Cardiac fibroblast (primary cell): Measurements from ENCODE around the gene ADNP.

ENCODE experiments used
- DNase-seq, 2 donors: peaks; one replicate each; pipeline versions ENCODE4 v3.0.0 to v3.0.0-alpha.2; 2010; ENCODE audit warnings: low read depth in 2 of 2
- H3K4me3 ChIP-seq, 2 donors: replicated peaks in 1 of 2; 1 replicate in 1 of 2; 2 replicates in 1 of 2; pipeline ENCODE4 v1.5.1; 2011; ENCODE audit warnings: low read depth in 2 of 2, low read length in 2 of 2, mild to moderate bottlenecking in 2 of 2, moderate library complexity in 1 of 2
- CTCF ChIP-seq: IDR thresholded peaks from one replicate; pipeline ENCODE4 v1.5.1; 2011; ENCODE audit warnings: low read depth, mild to moderate bottlenecking, low read length, inconsistent platforms

Gene ADNP

DNA sequence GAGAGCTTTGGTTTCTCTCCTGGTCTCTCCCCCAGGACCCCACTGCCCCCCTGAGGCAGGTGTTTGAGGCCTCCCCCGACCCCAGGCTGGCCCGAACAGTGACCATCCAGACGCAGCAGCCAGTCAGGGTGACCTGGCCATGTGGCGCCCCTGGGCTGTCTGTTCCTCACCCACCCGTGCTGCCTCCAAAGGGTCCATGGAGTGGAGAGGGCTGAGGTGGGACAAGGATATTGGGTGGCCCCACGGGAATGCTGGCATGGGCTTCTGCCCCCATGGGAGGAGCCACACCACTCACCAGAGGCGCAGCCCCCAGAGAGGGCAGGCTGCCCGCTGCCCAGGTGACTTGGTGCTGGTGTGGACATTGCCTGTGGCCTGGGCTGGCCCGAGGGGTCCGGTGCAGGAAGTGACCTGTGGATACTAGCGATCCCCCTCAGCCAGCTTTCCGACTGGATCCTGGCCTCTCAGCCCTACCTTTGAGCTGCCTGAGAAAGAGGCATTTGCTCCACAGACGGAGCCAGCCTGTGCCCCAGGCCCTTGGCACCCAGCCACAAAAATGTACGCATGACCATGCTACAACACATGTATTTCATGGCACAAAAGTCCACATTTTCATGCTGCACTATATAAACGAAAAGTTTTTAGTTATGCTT, 85.5 kb downstream of the ADNP start:
- DNase-seq: no peak
- TF ChIP-seq CTCF: no peak
- no peak overlapping the region for H3K4me3 ChIP-seq

DNA sequence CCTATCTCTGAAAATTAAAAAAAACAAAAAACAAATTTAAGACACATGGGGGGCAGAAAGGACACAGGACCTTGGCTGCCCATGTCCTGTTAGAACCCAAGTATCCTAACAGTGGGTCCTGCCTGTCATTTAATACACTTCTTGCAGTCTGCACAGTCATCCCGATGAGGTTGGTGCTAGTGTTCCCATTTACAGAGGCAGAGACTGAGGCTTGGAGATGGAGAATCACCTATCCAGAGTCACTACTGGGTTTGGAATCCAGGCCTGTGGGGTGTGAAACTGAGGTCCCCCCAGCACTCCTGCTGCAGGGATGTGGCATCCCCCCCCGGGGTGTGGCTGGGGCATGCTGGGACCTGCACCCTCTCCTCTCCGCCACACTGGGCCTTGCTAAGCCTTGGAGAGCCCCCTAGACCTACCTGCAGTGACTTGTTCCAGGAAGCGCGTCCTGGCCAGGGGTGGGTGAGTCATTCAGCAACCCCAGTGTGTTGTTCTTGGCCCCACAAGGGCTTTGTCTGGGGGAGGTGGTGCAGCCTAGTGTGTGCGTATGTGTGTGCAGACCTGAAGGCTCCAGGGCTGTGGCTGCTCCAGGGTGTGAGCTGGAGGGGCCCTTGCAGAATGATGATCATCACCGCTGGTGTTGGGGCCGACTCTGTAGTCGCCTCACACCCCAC, 86.7 kb downstream of the ADNP start:
- peak; percentile 85 to 93 for DNase-seq
- no peak for TF ChIP-seq CTCF
- H3K4me3 ChIP-seq: no peak overlapping the region

- no peak overlapping the region for H3K4me3 ChIP-seq
- no peak for DNase-seq
- no peak for TF ChIP-seq CTCF
Observed at GRCh38 chr20:50843331-50844276, 87.6 kb downstream of the ADNP start.

GRCh38 chr20:50842821-50843220, 88.4 kb downstream of the ADNP start:
- no peak for DNase-seq
- no peak overlapping the region for H3K4me3 ChIP-seq
- TF ChIP-seq CTCF: no peak
